Neural crest cell (in vitro differentiated cells): ENCODE measurements around the gene DRC1. TPM values are rescaled to one million over a fixed set of nuclear protein-coding genes. Genes with fewer than 3 reads are reported as not detected.

ENCODE experiments used
- DNase-seq: peaks from one replicate; pipeline ENCODE4 v3.0.0; 2021; ENCODE audit warnings: low read depth, mixed read lengths, low spot score
- H3K27ac Mint-ChIP-seq: one replicate; pipeline ENCODE4 v1.8.0; 2021; ENCODE audit warnings: mild to moderate bottlenecking, mixed read lengths; ENCODE audit not compliant: unreplicated experiment
- H3K27me3 Mint-ChIP-seq: 2 replicates; pipeline ENCODE4 v1.8.0; 2021; ENCODE audit warnings: low read depth, mild to moderate bottlenecking, mixed read lengths
- H3K36me3 Mint-ChIP-seq: 2 replicates; pipeline ENCODE4 v1.8.0; 2021; ENCODE audit warnings: low read depth, mild to moderate bottlenecking, mixed read lengths
- H3K4me1 Mint-ChIP-seq: 2 replicates; pipeline ENCODE4 v1.8.0; 2021; ENCODE audit warnings: mixed read lengths
- H3K4me3 Mint-ChIP-seq: one replicate; pipeline ENCODE4 v1.8.0; 2021; ENCODE audit warnings: mild to moderate bottlenecking, mixed read lengths
- H3K9me3 Mint-ChIP-seq: 2 replicates; pipeline ENCODE4 v1.8.0; 2021; ENCODE audit warnings: mixed read lengths
- total RNA-seq: library from RNA; stranded (reverse); gene quantifications from 2 replicates; pipeline ENCODE4 v1.2.1, GENCODE V29; 2021
- TF ChIP-seq, protein P1 (sequence below): fragments of 200-600 bp; sonication (generic); conservative IDR thresholded peaks from 2 replicates; pipeline ENCODE4 v1.5.0; 2021; ENCODE audit warnings: antibody characterized with exemption, mild to moderate bottlenecking

DRC1 gene
- total RNA-seq, 1 donor from 2014 or later = 0.30 TPM

DNA sequence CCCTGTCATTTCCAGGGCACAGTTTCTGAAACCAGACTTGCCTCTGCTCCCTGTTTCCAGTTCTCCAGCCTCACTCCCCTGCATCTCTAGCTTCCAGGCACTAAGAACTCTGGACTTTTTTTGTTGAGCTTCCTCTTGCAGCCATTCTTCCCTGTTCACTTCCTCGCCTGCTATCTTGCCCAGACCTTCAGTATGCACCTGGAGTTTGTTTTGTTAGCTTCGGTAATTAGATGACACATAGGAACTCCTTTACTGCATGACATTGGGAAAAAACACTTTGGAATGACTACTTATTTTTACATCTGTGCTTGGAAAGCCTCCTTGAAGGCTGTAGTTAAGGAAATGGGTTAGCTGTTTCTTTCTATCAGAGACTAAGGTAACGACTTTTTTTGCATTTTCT is 41.0 kb downstream of the DRC1 start:
- Mint-ChIP-seq H3K27me3 (no peaks in the 10 kb centered on the region), H3K4me1 (no peaks in the 10 kb centered on the region), H3K4me3 (no peak overlapping the region), H3K36me3 (no peaks in the 10 kb centered on the region), H3K9me3 (no peaks in the 10 kb centered on the region), H3K27ac (no peak overlapping the region)
- DNase-seq = no peak
- TF ChIP-seq, protein P1, sequence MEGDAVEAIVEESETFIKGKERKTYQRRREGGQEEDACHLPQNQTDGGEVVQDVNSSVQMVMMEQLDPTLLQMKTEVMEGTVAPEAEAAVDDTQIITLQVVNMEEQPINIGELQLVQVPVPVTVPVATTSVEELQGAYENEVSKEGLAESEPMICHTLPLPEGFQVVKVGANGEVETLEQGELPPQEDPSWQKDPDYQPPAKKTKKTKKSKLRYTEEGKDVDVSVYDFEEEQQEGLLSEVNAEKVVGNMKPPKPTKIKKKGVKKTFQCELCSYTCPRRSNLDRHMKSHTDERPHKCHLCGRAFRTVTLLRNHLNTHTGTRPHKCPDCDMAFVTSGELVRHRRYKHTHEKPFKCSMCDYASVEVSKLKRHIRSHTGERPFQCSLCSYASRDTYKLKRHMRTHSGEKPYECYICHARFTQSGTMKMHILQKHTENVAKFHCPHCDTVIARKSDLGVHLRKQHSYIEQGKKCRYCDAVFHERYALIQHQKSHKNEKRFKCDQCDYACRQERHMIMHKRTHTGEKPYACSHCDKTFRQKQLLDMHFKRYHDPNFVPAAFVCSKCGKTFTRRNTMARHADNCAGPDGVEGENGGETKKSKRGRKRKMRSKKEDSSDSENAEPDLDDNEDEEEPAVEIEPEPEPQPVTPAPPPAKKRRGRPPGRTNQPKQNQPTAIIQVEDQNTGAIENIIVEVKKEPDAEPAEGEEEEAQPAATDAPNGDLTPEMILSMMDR = no peak

GRCh38 chr2:26444236-26444635 is 42.5 kb downstream of the DRC1 start:
- Mint-ChIP-seq H3K27ac (no peak overlapping the region), H3K9me3 (no peaks in the 10 kb centered on the region), H3K4me3 (no peak overlapping the region), H3K36me3 (no peaks in the 10 kb centered on the region), H3K4me1 (no peaks in the 10 kb centered on the region), H3K27me3 (no peaks in the 10 kb centered on the region)
- TF ChIP-seq, protein P1 = no peak
- DNase-seq = no peak

DNA sequence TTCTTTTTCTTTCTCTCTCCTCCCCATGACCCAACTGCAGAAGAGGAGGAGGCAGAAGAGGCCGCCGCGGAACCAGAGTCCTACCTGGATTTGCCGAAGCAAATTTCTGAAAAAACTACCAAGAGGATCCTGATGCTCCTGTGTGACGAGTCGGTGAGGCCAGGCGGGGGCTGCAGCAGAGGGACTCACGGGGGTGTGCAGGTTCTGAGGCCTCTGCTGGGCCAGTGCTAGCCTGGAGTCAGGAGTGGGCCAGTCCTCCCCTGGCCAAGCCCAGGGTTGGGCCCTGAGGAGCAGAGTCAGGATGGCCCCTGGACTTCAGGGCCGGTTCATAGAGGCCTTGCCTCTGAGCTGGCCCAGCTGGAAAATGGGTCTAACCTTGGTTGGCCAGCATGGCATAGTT is 46.9 kb downstream of the DRC1 start:
- Mint-ChIP-seq H3K4me1 (no peaks in the 10 kb centered on the region), H3K27me3 (no peaks in the 10 kb centered on the region), H3K36me3 (no peaks in the 10 kb centered on the region), H3K4me3 (no peak overlapping the region), H3K27ac (no peak overlapping the region), H3K9me3 (peaks cover 3% of the 10 kb centered on the region)
- DNase-seq = no peak
- TF ChIP-seq, protein P1 = no peak

DNA sequence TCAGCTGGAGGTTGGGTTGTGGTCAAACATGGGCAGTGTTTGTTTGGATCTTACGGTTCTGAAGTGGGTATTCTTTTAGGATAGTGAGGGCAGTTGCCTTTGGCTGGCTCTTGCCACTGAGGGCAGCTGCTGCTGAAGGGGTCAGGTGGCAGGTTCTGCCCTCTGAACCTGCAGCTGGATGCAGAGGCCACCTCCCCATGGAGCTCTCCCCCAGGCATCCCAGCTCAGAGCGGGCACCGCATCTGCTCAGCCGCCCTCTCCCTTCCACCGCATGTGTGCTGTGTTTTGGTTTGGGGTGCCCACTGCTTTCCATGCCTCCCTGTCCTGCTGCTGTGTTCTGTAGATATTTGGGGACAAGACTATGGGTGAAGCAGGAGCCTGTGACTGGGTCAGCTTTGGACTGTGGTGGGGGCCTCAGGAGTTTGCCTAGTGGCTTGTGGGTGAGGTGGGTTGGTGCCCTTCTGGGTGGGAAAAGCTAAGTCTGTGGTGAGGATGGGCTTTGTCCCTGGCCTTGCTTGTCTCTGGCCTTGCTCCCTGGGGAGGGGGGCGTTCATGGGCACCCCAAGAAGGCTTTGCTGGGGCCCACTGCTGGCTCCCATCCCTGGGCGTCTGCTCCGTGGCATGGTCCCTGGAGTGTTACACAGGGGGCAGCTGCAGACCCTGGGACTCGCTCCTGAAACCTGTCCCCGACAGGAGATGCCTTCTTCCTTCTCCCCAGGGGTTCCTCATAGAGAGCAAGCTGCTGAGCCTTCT is 47.7 kb downstream of the DRC1 start:
- TF ChIP-seq, protein P1 = no peak
- Mint-ChIP-seq H3K4me3 (no peak overlapping the region), H3K27me3 (no peaks in the 10 kb centered on the region), H3K27ac (no peak overlapping the region), H3K9me3 (peaks cover 3% of the 10 kb centered on the region), H3K36me3 (no peaks in the 10 kb centered on the region), H3K4me1 (no peaks in the 10 kb centered on the region)
- no peak for DNase-seq

DNA sequence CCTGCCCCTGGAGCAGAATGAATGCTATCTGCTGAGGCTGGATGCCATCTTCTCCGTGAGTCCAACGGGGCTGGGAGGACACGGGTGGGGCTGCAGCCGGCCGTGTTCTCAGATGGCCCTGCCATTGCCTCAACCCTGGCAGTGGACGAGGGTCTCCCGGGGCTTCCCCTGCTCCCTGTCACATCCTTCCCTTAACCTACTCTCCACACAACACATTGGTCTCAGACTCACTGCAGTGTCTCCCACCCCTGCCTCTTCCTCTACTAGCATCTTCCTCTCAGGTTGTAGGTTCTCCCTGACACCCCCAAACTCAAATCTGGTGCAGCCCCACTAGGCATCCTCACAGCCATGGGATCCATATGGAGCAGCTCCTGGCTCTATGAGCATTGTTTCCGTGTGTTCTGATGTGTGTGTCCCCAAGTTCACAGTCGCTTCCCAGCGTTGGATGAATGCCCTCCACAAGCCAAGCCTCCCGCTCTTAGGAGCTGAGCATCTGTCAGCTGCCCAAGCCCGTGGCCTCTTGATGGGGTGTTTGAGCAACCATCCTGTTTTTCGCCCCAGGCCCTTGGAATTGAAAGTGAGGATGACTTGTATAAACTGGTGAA is 48.4 kb downstream of the DRC1 start:
- no peak overlapping the region for H3K4me3 Mint-ChIP-seq

More for the DNA sequence above, 48.4 kb downstream of the DRC1 start:
- TF ChIP-seq, protein P1 = no peak
- DNase-seq = no peak
- no peaks in the 10 kb centered on the region for H3K36me3 Mint-ChIP-seq
- H3K4me1 Mint-ChIP-seq = no peaks in the 10 kb centered on the region
- no peaks in the 10 kb centered on the region for H3K27me3 Mint-ChIP-seq
- no peak overlapping the region for H3K27ac Mint-ChIP-seq
- peaks cover 3% of the 10 kb centered on the region for H3K9me3 Mint-ChIP-seq
